H1 (cell line): ENCODE data around the gene GTPBP1. TPM values are rescaled to one million over a fixed set of nuclear protein-coding genes. Genes with fewer than 3 reads are reported as not detected.

Experiments
- CTCF ChIA-PET: fragments of 300-600 bp; sonication (Branson Sonifier 250); formaldehyde crosslinking; loops from one replicate; lab custom pipeline; 2021; ENCODE audit not compliant: partially characterized antibody; lab: Charles Lee
- POLR2A ChIA-PET: fragments of 300-600 bp; sonication (Branson Sonifier 250); formaldehyde crosslinking; loops from one replicate; lab custom pipeline; 2021; ENCODE audit warnings: inconsistent platforms; ENCODE audit not compliant: partially characterized antibody; lab: Charles Lee
- DNase-seq, 2 experiments: peaks; one replicate each; pipeline versions ENCODE4 v3.0.0 to v3.0.0-alpha.2; 2010 to 2022; ENCODE audit warnings: low spot score in 2 of 2, low read depth in 1 of 2, mixed read lengths in 1 of 2
- FAIRE-seq: peaks from 2 replicates; lab custom pipeline; 2011; peaks lifted over from hg19 to GRCh38; lab: Jason Lieb, UNC
- H2AFZ ChIP-seq: 2 replicates; pipeline ENCODE4 v1.8.1; 2012; ENCODE audit warnings: low read length, inconsistent platforms
- H2AK5ac ChIP-seq: 2 replicates; pipeline ENCODE4 v1.6.1; 2013; ENCODE audit warnings: low read depth, low read length
- H2BK120ac ChIP-seq: replicated peaks from 2 replicates; pipeline ENCODE3; 2013; ENCODE audit warnings: low read depth, low read length, inconsistent platforms
- H2BK12ac ChIP-seq: 2 replicates; pipeline ENCODE4 v1.6.1; 2013; ENCODE audit warnings: low read depth, low read length
- H2BK15ac ChIP-seq: 2 replicates; pipeline ENCODE4 v1.6.1; 2013; ENCODE audit warnings: low read length
- H2BK20ac ChIP-seq: 2 replicates; pipeline ENCODE4 v1.6.1; 2013; ENCODE audit warnings: low read length
- H2BK5ac ChIP-seq: 2 replicates; pipeline ENCODE4 v1.6.1; 2013; ENCODE audit warnings: low read depth, low read length
- H3K14ac ChIP-seq: 2 replicates; pipeline ENCODE4 v1.6.1; 2013; ENCODE audit warnings: inconsistent platforms; ENCODE audit not compliant: insufficient read length
- H3K18ac ChIP-seq: 2 replicates; pipeline ENCODE4 v1.6.1; 2013; ENCODE audit warnings: low read length; ENCODE audit errors: extremely low read depth
- H3K23ac ChIP-seq: 2 replicates; pipeline ENCODE4 v1.6.1; 2013; ENCODE audit warnings: inconsistent platforms; ENCODE audit not compliant: insufficient read length
- H3K23me2 ChIP-seq: 2 replicates; pipeline ENCODE4 v1.6.1; 2013; ENCODE audit warnings: low read depth, low read length
- H3K27ac ChIP-seq: 2 replicates; pipeline ENCODE4 v1.6.1; 2011; ENCODE audit warnings: low read depth, low read length, inconsistent platforms
- H3K27me3 ChIP-seq, 4 experiments: replicated peaks in 1 of 4; 1 replicate in 1 of 4; 2 replicates in 3 of 4; pipeline versions ENCODE4 v1.6.1 to v1.8.1; 2011 to 2013; ENCODE audit warnings: low read length in 3 of 4, mild to moderate bottlenecking in 3 of 4, inconsistent platforms in 2 of 4, mixed read lengths in 2 of 4, moderate library complexity in 1 of 4; ENCODE audit not compliant: control insufficient read depth in 3 of 4, insufficient read depth in 3 of 4; ENCODE audit errors: extremely low read depth in 1 of 4
- H3K36me3 ChIP-seq, 4 experiments: 2 replicates each; pipeline versions ENCODE4 v1.6.1 to v1.8.1; 2011 to 2013; ENCODE audit warnings: mild to moderate bottlenecking in 4 of 4, low read length in 3 of 4, moderate library complexity in 2 of 4, control low read depth in 1 of 4, inconsistent platforms in 1 of 4; ENCODE audit not compliant: insufficient read depth in 4 of 4, control insufficient read depth in 2 of 4
- H3K4ac ChIP-seq: replicated peaks from 2 replicates; pipeline ENCODE3; 2013; ENCODE audit warnings: low read length, low read depth, mixed read lengths, inconsistent platforms; ENCODE audit not compliant: insufficient read length
- H3K4me1 ChIP-seq, 4 experiments: replicated peaks in 1 of 4; 1 replicate in 1 of 4; 2 replicates in 3 of 4; pipeline versions ENCODE4 v1.6.1 to v1.8.1; 2011 to 2013; ENCODE audit warnings: low read length in 3 of 4, inconsistent platforms in 2 of 4, mixed read lengths in 1 of 4; ENCODE audit not compliant: insufficient read depth in 4 of 4, control insufficient read depth in 3 of 4
- H3K4me2 ChIP-seq, 2 experiments: 2 replicates each; pipeline versions ENCODE4 v1.6.1 to v1.8.1; 2011 to 2013; ENCODE audit warnings: low read depth in 2 of 2, low read length in 2 of 2, control low read depth in 1 of 2, inconsistent platforms in 1 of 2, mild to moderate bottlenecking in 1 of 2; ENCODE audit not compliant: insufficient read depth in 1 of 2
- H3K4me3 ChIP-seq, 4 experiments: fragments of 200-600, 300-600 bp in 1 of 4; sonication (generic), shearing (Covaris generic), sonication (Bioruptor Twin) in 1 of 4; 2 replicates each; pipeline versions ENCODE4 v1.5.1 to v1.8.1; 2011 to 2016; ENCODE audit warnings: low read length in 4 of 4, low read depth in 3 of 4, control low read depth in 2 of 4, inconsistent platforms in 2 of 4, mild to moderate bottlenecking in 2 of 4, mixed read lengths in 1 of 4, moderate library complexity in 1 of 4; ENCODE audit not compliant: insufficient read depth in 2 of 4; ENCODE audit errors: extremely low read depth in 1 of 4
- H3K56ac ChIP-seq: replicated peaks from 2 replicates; pipeline ENCODE3; 2013; ENCODE audit warnings: low read depth, mild to moderate bottlenecking, mixed read lengths, low read length, inconsistent platforms; ENCODE audit not compliant: insufficient read length
- H3K79me1 ChIP-seq: 2 replicates; pipeline ENCODE4 v1.6.1; 2013; ENCODE audit warnings: low read depth, low read length, control low read depth
- H3K79me2 ChIP-seq, 2 experiments: 2 replicates each; pipeline versions ENCODE4 v1.6.1 to v1.8.1; 2012 to 2013; ENCODE audit warnings: low read length in 2 of 2, mild to moderate bottlenecking in 2 of 2, inconsistent platforms in 1 of 2; ENCODE audit not compliant: insufficient read depth in 2 of 2, control insufficient read depth in 1 of 2
- H3K9ac ChIP-seq, 4 experiments: replicated peaks in 1 of 4; 1 replicate in 1 of 4; 2 replicates in 3 of 4; pipeline versions ENCODE4 v1.6.1 to v1.8.1; 2011 to 2013; ENCODE audit warnings: low read depth in 3 of 4, low read length in 3 of 4, control low read depth in 2 of 4, mild to moderate bottlenecking in 2 of 4, moderate library complexity in 2 of 4, inconsistent platforms in 1 of 4; ENCODE audit errors: extremely low read depth in 1 of 4
- H3K9me3 ChIP-seq, 2 experiments: 2 replicates each; pipeline versions ENCODE4 v1.6.1 to v1.8.1; 2012 to 2013; ENCODE audit warnings: mild to moderate bottlenecking in 2 of 2, moderate library complexity in 2 of 2, control low read depth in 1 of 2, inconsistent platforms in 1 of 2, low read depth in 1 of 2, low read length in 1 of 2, mixed read lengths in 1 of 2; ENCODE audit not compliant: insufficient read depth in 2 of 2
- H4K20me1 ChIP-seq, 2 experiments: replicated peaks in 1 of 2; 2 replicates each; pipeline versions ENCODE3 to v1.8.1; 2011 to 2013; ENCODE audit warnings: inconsistent platforms in 2 of 2, low read length in 2 of 2, mild to moderate bottlenecking in 1 of 2; ENCODE audit not compliant: insufficient read depth in 2 of 2, control insufficient read depth in 1 of 2
- H4K5ac ChIP-seq: 2 replicates; pipeline ENCODE4 v1.6.1; 2013; ENCODE audit warnings: low read length, low read depth, mixed read lengths, inconsistent platforms; ENCODE audit not compliant: insufficient read length
- H4K8ac ChIP-seq: 2 replicates; pipeline ENCODE4 v1.8.0; 2013; ENCODE audit warnings: mild to moderate bottlenecking, moderate library complexity, low read length, inconsistent platforms; ENCODE audit not compliant: insufficient read depth; ENCODE audit errors: extremely low read depth
- H4K91ac ChIP-seq: replicated peaks from 2 replicates; pipeline ENCODE3; 2013; ENCODE audit warnings: low read length, mixed read lengths, inconsistent platforms; ENCODE audit not compliant: insufficient read length
- EZH2 ChIP-seq: fragments of 200-600 bp; sonication (generic); IDR thresholded peaks from 2 replicates; pipeline ENCODE4 v1.7.1; 2012; ENCODE audit warnings: low read depth, mild to moderate bottlenecking, moderate library complexity, low read length, inconsistent platforms; ENCODE audit not compliant: severe bottlenecking
- GABPA ChIP-seq: IDR thresholded peaks from 2 replicates; pipeline ENCODE4 v1.6.1; 2011; ENCODE audit warnings: mild to moderate bottlenecking, low read length, moderate library complexity, borderline replicate concordance; ENCODE audit not compliant: insufficient read depth
- HDAC6 ChIP-seq: IDR thresholded peaks from one replicate; pipeline ENCODE4 v1.7.1; 2012; ENCODE audit warnings: low read depth, mild to moderate bottlenecking, inconsistent platforms, low read length, moderate library complexity
- RBBP5 ChIP-seq: IDR thresholded peaks from 2 replicates; pipeline ENCODE4 v1.7.1; 2012; ENCODE audit warnings: low read depth, mild to moderate bottlenecking, inconsistent platforms, low read length, moderate library complexity, borderline replicate concordance
- SP2 ChIP-seq: IDR thresholded peaks from 2 replicates; pipeline ENCODE4 v1.6.1; 2012; ENCODE audit warnings: mild to moderate bottlenecking, low read length, inconsistent platforms
- SP4 ChIP-seq: IDR thresholded peaks from 2 replicates; pipeline ENCODE4 v1.6.1; 2012; ENCODE audit warnings: low read length, inconsistent platforms
- TCF12 ChIP-seq: IDR thresholded peaks from 2 replicates; pipeline ENCODE4 v1.6.1; 2011; ENCODE audit warnings: low read depth, mild to moderate bottlenecking, low read length
- USF2 ChIP-seq: IDR thresholded peaks from 2 replicates; pipeline ENCODE4 v1.6.1; 2011; ENCODE audit warnings: low read length, improper control_type of control experiment
- WGBS, 2 experiments: shearing (Covaris generic) in 1 of 2; methylation state at CpG; one replicate each; pipeline versions ENCODE4 v1.1.6 to v1.1.7; 2013 to 2015; ENCODE audit warnings: low lambda C conversion rate in 2 of 2, mixed read lengths in 2 of 2, inconsistent platforms in 1 of 2, low coverage in 1 of 2, missing lambda C conversion rate in 1 of 2; ENCODE audit not compliant: insufficient replicate concordance in 2 of 2, insufficient coverage in 1 of 2, insufficient read length in 1 of 2; ENCODE audit errors: extremely low coverage in 1 of 2, missing lambda C conversion rate in 1 of 2; 5-methylcytosine and 5-hydroxymethylcytosine counted together
- polyA plus RNA-seq, 7 experiments: library from polyadenylated mRNA; depleted of rRNA in 3 of 7; stranded (reverse) in 5 of 7; unstranded in 2 of 7; fragments of >200 nt in 5 of 7; fragments of 200-250 nt in 2 of 7; gene quantifications; 1 replicate in 5 of 7; 2 replicates in 1 of 7; 4 replicates in 1 of 7; pipeline versions ENCODE4 v1.2.1 to v1.2.3, GENCODE V29; 2011 to 2013; ENCODE audit warnings: missing spikeins in 2 of 7, mixed read lengths in 2 of 7
- total RNA-seq: library from RNA; stranded (reverse); fragmentation: NEBNext Ultra II Directional; extraction: Animal tissue kit (Norgen Biotek cat#: 25700); gene quantifications from 2 replicates; pipeline ENCODE4 v1.2.1, GENCODE V29; 2021

Gene GTPBP1
- total and polyA plus RNA-seq, 2 of the 8 experiments (the other 6 are each of a cell fraction or from before 2014, with no cell fraction given) = 53.1 to 91.8 TPM

GRCh38 chr22:38751422-38752346 lies 45.9 kb downstream of the GTPBP1 start:
- Histone ChIP-seq H2AK5ac (no peak overlapping the region), H4K5ac (no peak overlapping the region), H3K79me1 (no peaks in the 10 kb centered on the region), H4K8ac (no peak overlapping the region), H4K91ac (no peak overlapping the region), H3K23ac (no peak overlapping the region), H3K4me3 (no peak overlapping the region), H3K4me1 (peaks cover 2 to 12% (median 8%) of the 10 kb centered on the region in 4 experiments), H4K20me1 (peaks cover 0 to 3% of the 10 kb centered on the region in 2 experiments), H3K14ac (no peak overlapping the region), H3K27me3 (peaks cover 0 to 6% (median 2%) of the 10 kb centered on the region in 4 experiments; a peak in 5 of 7 replicates), H3K79me2 (no peaks in the 10 kb centered on the region), H3K27ac (no peak overlapping the region), H3K18ac (no peak overlapping the region), H2AFZ (no peak overlapping the region), H3K36me3 (no peaks in the 10 kb centered on the region), H3K9me3 (no peaks in the 10 kb centered on the region), H2BK20ac (no peak overlapping the region), H3K4ac (no peak overlapping the region), H2BK5ac (no peak overlapping the region), H2BK120ac (no peak overlapping the region), H3K4me2 (no peak overlapping the region), H2BK12ac (no peak overlapping the region), H2BK15ac (no peak overlapping the region), H3K9ac (no peak overlapping the region), H3K23me2 (peaks cover 17% of the 10 kb centered on the region; the same call in 1 of the 2 replicates), H3K56ac (no peak overlapping the region)
- POLR2A ChIA-PET = interaction anchor here (1.0 to 10.3 kb wide), 2 partner anchors 15 to 39 kb away, joined by 3 to 112 read pairs; no protein-coding TSS in a partner anchor
- WGBS, 2 experiments = 89% methylated on average over 23 of the region's 24 CpGs; no CpG with 5 or more reads in 1 of the 2 experiments
- CTCF ChIA-PET = interaction anchor here (0.6 to 7.9 kb wide), 8 partner anchors 9 to 75 kb away, joined by 3 to 95 read pairs (median 10); no protein-coding TSS in a partner anchor
- DNase-seq = no peak
- no peak for FAIRE-seq
- no peak for TF ChIP-seq USF2
- TF ChIP-seq SP4 = no peak
- TF ChIP-seq TCF12 = no peak
- TF ChIP-seq HDAC6 = no peak
- TF ChIP-seq GABPA = no peak
- TF ChIP-seq SP2 = no peak
- no peak for TF ChIP-seq EZH2
- TF ChIP-seq RBBP5 = no peak
